ENCODE measurements around the gene UBE2L5.

UBE2L5 gene

GRCh38 chr13:30403456-30403855, 18.8 kb upstream of the UBE2L5 start:
- H3K27ac ChIP-seq (ENCODE audit: extremely low read depth, low read depth, low read length): no peak overlapping the region
- H3K36me3 ChIP-seq (ENCODE audit: control insufficient read depth in 2 of 2, insufficient read depth in 1 of 2, low read length in 2 of 2): no peaks in the 10 kb centered on the region
- H3K4me1 ChIP-seq (ENCODE audit: control insufficient read depth, insufficient read depth, low read length): no peaks in the 10 kb centered on the region
- H3K9me3 ChIP-seq (ENCODE audit: control insufficient read depth, insufficient read depth, low read depth, low read length): no peaks in the 10 kb centered on the region
- TF ChIP-seq FEZF1 (tag by site-specific recombination; IDR thresholded peaks at IDR 0.05): no peak
- TF ChIP-seq ZNF544 (tag by site-specific recombination; IDR thresholded peaks at IDR 0.05): no peak
- TF ChIP-seq ZIC2 (tag by site-specific recombination; IDR thresholded peaks at IDR 0.05): no peak
- TF ChIP-seq ZBTB8A (tag by site-specific recombination; IDR thresholded peaks at IDR 0.05): no peak
- TF ChIP-seq ZNF2 (tag by site-specific recombination; IDR thresholded peaks at IDR 0.05): no peak
- TF ChIP-seq ZNF341 (tag by site-specific recombination; IDR thresholded peaks at IDR 0.05; ENCODE audit: low read depth): no peak
- TF ChIP-seq ZNF175 (tag by site-specific recombination; IDR thresholded peaks at IDR 0.05): no peak
- no peak for TF ChIP-seq ZNF555 (tag by site-specific recombination; conservative IDR thresholded peaks at IDR 0.05)
- TF ChIP-seq ZNF768 (tag by site-specific recombination; IDR thresholded peaks at IDR 0.05): no peak
- TF ChIP-seq, protein P1, sequence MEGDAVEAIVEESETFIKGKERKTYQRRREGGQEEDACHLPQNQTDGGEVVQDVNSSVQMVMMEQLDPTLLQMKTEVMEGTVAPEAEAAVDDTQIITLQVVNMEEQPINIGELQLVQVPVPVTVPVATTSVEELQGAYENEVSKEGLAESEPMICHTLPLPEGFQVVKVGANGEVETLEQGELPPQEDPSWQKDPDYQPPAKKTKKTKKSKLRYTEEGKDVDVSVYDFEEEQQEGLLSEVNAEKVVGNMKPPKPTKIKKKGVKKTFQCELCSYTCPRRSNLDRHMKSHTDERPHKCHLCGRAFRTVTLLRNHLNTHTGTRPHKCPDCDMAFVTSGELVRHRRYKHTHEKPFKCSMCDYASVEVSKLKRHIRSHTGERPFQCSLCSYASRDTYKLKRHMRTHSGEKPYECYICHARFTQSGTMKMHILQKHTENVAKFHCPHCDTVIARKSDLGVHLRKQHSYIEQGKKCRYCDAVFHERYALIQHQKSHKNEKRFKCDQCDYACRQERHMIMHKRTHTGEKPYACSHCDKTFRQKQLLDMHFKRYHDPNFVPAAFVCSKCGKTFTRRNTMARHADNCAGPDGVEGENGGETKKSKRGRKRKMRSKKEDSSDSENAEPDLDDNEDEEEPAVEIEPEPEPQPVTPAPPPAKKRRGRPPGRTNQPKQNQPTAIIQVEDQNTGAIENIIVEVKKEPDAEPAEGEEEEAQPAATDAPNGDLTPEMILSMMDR (tag by site-specific recombination; IDR thresholded peaks at IDR 0.05): no peak
- TF ChIP-seq ZNF202 (tag by site-specific recombination; IDR thresholded peaks at IDR 0.05; ENCODE audit: borderline replicate concordance): no peak
- no peak for TF ChIP-seq ZNF174 (tag by site-specific recombination; IDR thresholded peaks at IDR 0.05)
- no peak for TF ChIP-seq ZNF610 (tag by site-specific recombination; IDR thresholded peaks at IDR 0.05; ENCODE audit: borderline replicate concordance)
- TF ChIP-seq ZNF670 (tag by site-specific recombination; IDR thresholded peaks at IDR 0.05; ENCODE audit: low read depth): no peak
- TF ChIP-seq ZNF600 (tag by site-specific recombination; IDR thresholded peaks at IDR 0.05): no peak
- no peak for TF ChIP-seq ZNF302 (tag by site-specific recombination; IDR thresholded peaks at IDR 0.05; ENCODE audit: low read depth)
- TF ChIP-seq REPIN1 (tag by site-specific recombination; IDR thresholded peaks at IDR 0.05; ENCODE audit: low read depth): no peak
- no peak for TF ChIP-seq ZBTB7A (tag by site-specific recombination; IDR thresholded peaks at IDR 0.05; ENCODE audit: low read depth)
- TF ChIP-seq ZNF558 (tag by site-specific recombination; IDR thresholded peaks at IDR 0.05): no peak
- H3K4me3 ChIP-seq (ENCODE audit: low read depth, low read length): no peak overlapping the region
- ChIA-PET CTCF (no interaction called here), POLR2A (no interaction called here)

DNA sequence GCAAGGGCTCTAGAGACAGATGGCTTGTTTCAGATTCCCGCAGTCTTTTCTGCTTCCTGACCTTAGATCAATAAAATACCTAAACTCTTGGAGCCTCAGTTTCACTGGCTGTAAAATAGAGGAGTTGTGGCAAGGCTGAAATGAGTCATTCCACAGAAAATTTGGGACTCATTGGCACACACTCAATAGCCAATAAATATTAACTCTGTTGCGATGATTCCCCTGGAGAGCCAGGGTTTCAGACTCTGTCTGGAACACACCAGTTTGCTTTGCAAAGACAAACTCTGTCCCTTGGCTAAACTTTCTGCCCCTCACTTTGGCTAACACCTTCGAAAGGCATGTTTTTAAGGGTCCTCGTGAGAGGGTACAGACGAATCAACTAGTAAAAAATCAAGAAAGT, 18.1 kb upstream of the UBE2L5 start:
- H3K4me1 ChIP-seq (ENCODE audit: control insufficient read depth, insufficient read depth, low read length): no peaks in the 10 kb centered on the region
- CTCF ChIA-PET: interaction anchor here (0.7 to 1.0 kb wide), 2 partner anchors 9 to 179 kb away, joined by 3 read pairs; no protein-coding TSS in a partner anchor
- no peak overlapping the region for H3K27ac ChIP-seq (ENCODE audit: extremely low read depth, low read depth, low read length)
- no peaks in the 10 kb centered on the region for H3K9me3 ChIP-seq (ENCODE audit: control insufficient read depth, insufficient read depth, low read depth, low read length)
- H3K36me3 ChIP-seq (ENCODE audit: control insufficient read depth in 2 of 2, insufficient read depth in 1 of 2, low read length in 2 of 2): no peaks in the 10 kb centered on the region
- H3K4me3 ChIP-seq (ENCODE audit: low read depth, low read length): no peak overlapping the region
- POLR2A ChIA-PET: no interaction called here
- TF ChIP-seq ZSCAN5A (tag by site-specific recombination; IDR thresholded peaks at IDR 0.05): no peak
- no peak for TF ChIP-seq ZNF560 (tag by site-specific recombination; IDR thresholded peaks at IDR 0.05; ENCODE audit: borderline replicate concordance)
- no peak for TF ChIP-seq ZNF121 (tag by site-specific recombination; IDR thresholded peaks at IDR 0.05)
- no peak for TF ChIP-seq HIC1 (tag by site-specific recombination; IDR thresholded peaks at IDR 0.05)
- TF ChIP-seq ZNF423 (tag by site-specific recombination; IDR thresholded peaks at IDR 0.05): no peak
- TF ChIP-seq ZNF529 (tag by site-specific recombination; IDR thresholded peaks at IDR 0.05; ENCODE audit: insufficient replicate concordance): no peak
- TF ChIP-seq ZNF518A (tag by site-specific recombination; conservative IDR thresholded peaks at IDR 0.05; ENCODE audit: low read depth): no peak
- TF ChIP-seq ZFP41 (tag by site-specific recombination; IDR thresholded peaks at IDR 0.05; ENCODE audit: borderline replicate concordance): no peak
- TF ChIP-seq ZNF214 (tag by site-specific recombination; IDR thresholded peaks at IDR 0.05; ENCODE audit: borderline replicate concordance): no peak
